GM19240 (cell line): ENCODE data around the gene ARSA.

Experiments used
- DNase-seq: peaks from one replicate; pipeline ENCODE4 v3.0.0; 2011; ENCODE audit warnings: low spot score; ENCODE audit not compliant: insufficient read length

ARSA gene

DNA sequence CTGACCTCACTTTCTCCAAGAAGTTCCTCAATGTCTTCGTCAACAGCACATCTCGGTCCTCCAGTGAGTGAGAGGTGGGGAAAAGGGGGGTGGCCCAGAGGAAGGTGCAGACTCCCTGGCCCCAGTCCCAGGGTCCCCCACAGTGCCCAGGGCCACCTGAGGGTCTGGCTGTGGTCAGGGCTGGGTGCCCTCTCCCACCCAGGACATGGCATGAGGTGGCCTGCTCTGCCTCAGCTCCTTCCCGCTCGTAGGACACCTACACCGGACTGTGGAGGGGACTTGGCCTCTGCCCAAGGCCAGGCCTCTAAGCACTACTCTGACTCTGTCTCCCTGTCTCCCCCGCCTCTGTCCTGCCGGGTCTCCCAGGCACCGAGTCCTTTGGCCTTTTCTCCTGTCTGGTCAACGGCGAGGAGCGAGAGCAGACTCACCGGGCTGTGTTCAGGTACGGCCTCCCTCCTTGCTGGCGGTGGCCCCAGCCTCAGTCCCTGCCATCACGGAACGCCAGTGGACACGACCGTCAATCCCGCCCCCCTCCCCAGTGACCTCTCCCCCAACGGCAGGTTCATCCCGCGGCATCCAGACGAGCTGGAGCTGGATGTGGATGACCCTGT is 22.8 kb downstream of the ARSA start:
- DNase-seq, result no peak

DNA sequence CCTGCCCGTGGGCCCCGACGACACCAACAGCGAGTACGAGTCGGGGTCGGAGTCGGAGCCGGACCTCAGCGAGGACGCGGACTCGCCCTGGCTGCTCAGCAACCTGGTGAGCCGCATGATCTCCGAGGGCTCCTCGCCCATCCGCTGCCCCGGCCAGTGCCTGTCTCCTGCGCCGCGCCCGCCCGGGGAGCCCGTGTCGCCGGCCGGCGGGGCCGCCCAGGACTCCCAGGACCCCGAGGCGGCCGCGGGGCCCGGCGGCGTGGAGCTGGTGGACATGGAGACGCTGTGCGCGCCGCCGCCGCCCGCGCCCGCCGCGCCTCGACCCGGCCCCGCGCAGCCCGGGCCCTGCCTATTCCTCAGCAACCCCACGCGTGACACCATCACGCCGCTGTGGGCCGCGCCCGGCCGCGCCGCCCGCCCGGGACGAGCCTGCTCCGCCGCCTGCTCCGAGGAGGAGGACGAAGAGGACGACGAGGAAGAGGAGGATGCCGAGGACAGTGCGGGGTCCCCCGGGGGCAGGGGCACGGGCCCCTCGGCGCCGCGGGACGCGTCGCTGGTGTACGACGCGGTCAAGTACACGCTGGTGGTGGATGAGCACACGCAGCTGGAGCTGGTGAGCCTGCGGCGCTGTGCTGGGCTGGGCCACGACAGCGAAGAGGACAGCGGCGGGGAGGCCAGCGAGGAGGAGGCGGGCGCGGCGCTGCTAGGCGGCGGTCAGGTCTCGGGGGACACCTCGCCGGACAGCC is 23.5 kb downstream of the ARSA start:
- DNase-seq, result no peak

DNA sequence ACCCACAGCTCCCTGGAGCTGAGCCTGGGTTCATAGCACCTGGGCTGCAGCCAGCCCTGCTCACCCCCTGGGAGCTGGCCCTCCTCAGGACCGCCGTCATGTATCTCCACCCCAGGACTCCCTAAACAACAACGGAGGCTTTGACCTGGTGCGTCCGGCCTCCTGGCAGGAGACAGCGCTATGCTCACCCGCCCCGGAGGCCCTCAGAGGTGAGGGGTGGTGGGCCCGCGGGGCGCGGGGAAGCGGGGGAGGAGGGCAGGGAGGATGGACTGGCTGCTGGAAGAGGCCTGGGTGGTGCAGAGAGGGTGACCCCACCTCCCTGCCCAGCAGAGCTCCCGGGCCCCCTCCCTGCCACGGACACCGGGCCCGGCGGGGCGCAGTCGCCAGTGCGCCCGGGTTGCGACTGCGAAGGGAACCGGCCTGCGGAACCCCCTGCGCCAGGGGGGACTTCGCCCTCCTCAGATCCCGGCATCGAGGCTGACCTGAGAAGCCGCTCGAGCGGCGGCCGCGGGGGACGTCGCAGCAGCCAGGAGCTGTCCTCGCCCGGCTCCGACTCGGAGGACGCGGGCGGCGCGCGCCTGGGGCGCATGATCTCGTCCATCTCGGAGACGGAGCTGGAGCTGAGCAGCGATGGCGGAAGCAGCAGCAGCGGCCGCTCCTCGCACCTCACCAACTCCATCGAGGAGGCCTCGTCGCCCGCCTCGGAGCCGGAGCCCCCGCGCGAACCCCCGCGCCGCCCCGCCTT is 24.3 kb downstream of the ARSA start:
- no peak for DNase-seq

DNA sequence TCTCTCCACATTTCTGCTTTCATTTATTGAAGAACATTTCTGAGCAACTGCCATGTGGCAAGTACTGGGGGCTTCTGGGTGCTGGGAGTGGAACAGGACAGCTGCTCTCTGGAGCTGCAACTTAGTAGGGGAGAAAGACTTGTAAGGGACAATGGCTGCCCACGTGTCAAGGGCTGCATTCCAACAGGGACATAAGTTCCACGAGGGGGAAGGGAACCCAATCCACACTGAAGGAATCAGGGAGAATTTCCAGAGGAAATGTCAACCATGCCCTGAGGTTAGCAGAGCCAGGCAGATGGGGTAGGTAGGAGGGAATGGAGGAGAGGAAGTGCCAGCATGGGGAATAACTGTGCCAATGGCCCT is 25.6 kb downstream of the ARSA start:
- DNase-seq, result no peak

DNA sequence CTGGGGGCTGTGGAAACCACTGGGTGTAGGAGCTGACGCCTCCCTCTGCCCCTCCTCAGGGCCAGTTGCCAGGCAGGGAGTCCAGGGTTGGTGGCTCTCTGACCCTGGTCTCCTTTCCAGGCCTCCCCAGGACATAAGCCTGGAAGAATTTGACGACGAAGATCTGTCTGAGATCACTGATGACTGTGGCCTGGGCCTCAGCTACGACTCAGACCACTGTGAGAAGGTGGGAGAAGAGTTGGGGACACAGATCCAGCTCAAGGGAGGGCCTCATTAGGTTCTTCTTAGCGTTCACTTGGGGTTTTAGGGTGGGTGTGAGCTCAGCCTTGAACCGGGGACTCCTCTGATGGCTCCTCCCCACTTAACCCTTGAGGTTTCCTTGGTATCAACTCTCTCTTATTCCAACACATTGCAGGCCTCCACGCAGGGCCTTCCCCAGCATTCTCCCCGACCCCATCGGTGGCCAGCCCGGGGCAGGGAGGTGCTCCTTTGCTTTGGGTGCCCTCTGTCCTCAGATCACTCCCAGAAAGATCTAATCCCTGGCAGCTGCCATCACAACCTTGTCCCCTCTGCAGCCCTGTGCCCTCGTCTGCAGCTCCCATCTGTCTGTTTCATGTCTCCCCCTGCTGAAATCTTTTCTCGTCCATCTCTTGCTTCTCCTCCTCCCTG is 26.1 kb downstream of the ARSA start:
- DNase-seq, result no peak

DNA sequence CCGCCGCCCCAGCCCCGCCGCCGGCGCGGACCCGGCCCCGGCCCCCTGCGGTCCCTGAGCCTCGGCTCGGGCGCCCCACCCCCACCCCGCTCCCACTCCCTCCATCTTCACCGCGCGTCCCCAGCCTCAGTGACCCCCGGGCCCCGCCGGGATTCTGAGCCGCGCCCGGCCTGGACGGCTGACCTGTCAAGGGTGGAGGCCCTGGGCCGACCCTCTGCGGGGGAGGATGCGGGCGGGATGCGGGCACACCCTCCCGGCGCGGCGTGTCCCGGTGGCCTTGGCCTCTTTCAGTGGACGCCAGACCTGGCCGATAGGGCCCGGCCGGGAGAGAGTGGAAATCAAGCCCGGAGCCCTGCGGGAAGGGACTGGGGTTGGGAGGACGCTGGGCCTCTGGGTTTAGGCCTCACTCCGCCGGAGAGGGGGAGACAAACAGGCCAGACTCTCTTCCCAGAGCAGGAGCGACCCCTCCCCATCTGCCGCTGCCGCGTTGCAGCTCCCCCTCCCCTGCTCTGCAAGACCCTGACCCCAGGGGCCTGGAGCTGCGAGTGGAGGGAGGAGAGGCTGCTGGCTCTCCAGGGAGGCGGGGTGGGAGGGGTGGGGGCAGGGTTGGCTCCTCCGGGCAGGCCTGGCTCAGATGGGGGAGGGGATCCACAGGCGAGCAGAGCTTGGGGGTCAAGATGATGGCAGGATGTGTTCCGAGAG is 26.8 kb downstream of the ARSA start:
- no peak for DNase-seq

DNA sequence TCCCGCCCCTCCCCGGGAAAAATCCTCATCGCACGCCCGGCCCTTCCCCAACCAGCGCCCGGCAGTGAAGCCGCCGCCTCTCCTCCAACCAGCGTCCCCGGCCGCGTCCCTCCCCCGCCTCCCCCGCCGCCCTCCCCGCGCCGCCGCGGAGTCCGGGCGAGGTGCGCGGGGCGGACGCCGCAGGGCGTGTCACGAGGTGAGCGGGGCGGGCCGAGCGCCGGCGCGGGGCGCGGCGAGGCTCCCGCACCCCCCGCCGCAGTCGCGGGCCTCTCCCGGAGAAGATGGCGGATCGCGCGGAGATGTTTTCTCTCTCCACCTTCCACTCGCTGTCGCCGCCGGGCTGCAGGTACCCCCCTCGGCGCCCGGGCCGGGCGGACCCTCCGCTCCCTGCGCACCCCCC is 27.4 kb downstream of the ARSA start, which contains the start of gene MAPK8IP2:
MAPK8IP2 (plus strand) TSS at position 256 of the 400 bp plus-strand sequence; CDS start at position 282, 26 bp downstream.
- DNase-seq, result no peak

DNA sequence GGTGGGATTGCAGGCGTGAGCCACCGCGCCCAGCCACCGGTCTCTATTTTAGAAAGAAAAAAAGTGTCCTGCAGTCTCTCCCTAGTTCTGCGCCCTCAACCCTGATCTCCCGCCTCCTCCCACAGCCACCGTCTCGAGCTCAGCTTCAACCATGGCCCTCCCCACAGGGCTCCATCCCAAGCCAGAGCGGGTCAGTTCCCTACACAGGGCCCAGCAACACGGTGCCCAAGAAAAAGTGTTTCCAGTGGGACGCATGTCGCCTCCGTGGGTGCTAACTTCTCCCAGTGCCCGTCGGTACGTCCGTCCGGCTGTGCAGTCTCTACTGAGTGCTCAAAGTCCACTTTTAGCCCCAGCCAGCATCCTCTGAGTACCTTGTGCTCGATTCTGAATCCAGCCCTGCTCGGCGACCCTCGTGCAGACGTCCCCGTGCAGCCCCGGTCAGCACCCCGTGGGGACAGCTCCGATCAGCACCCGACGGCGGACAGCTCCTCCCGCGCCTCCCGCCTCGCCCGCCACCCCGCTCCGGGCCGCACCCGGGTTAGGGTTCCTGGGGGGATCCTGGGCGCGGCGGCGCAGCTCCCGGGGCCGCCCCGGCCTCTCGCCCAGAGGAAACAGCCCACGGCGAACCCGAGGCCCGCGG is 28.0 kb downstream of the ARSA start:
- peak; percentile 67 for DNase-seq

DNA sequence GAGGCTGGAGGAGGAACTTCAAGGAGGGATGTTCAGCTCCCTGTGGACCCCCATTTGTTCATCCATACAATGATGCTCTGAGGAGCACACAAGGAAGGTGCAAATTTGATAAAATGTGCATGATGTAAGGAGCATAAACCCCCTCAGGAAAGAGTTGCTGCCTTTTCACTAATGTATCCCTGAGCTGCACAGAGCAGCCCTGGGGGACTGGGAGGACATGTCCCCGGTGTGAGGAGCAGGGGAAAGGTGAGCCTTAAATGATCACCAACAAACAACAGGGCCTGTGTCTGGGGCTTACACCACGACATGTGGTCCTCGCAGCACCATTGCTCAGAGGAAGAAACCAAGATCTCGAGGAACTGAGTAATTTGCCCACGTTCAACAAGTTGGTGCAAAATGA is 30.9 kb downstream of the ARSA start:
- no peak for DNase-seq

DNA sequence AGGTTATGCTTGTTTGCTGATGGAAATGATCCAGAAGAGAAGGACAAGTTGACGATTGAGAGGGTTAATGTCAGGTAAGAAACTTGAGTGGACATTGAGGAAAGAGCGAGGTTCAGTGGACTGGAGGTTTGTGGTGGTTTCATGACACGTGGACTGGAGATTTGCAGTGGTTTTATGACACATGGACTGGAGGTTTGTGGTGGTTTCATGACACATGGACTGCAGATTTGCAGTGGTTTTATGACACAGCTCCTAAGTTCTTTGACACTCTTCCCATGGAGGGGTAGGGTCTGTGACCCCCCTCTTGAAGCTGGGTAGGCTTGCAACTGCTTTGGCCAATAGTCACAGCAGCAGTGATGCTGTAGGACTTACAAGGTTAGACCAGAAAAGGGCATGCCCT is 32.8 kb downstream of the ARSA start:
- no peak for DNase-seq

DNA sequence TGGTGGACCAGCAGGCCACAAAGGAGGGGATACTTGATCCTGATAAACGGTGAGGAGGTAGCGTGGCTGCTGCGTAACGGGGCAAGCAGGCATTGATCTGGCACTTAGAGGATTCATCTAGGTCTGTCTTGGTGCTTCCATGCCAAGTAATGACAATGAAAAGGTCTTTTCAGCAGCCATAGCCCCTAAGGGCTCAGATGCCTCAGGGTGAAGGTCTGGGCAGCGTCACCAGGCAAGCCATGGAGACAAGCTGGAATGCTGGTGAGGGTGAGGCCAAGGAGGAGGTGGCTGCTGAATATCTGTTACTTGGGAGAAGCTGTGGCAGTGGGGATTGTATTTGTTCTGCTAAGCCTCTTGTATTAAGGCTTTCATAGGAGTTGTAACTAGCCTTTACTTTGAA is 40.5 kb downstream of the ARSA start:
- DNase-seq, result no peak

DNA sequence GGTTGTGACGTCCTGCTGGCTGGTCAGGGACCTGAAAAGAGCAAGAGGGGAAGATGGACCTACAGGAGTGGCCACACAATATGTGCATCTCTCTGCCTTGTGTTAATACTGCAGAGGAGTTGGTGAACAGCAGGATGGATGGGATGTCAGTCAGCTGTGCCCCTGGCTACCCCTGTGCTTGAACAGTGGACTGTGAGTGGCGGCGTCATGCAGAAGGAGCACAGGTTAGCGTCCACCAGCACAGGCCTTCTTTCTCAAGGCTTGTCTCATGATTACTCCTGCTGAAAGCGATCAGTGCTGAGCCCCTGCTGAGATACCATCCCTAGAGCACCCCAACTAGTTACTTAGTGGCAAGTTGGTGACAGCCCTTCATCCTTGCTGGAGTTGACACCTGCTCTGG is 41.5 kb downstream of the ARSA start:
- no peak for DNase-seq

DNA sequence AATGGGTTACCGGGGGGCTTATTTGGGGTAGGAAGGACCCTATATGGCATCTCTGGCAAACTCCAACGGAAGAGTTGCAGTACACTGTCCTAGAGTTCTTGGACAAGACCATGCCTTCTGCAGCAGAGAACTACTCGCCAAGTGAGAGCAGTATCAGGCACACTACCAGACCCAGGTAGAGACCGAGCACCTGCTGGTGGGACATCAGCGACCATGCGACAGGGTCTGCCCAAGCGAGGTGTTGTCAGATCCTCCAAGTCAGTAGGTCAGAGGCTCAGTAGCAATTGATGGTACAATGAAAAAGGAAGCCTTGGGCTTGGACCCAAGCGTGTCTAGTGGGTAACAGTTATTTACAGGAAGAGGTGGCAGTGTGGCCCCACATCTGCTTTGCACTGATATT is 42.2 kb downstream of the ARSA start:
- no peak for DNase-seq

DNA sequence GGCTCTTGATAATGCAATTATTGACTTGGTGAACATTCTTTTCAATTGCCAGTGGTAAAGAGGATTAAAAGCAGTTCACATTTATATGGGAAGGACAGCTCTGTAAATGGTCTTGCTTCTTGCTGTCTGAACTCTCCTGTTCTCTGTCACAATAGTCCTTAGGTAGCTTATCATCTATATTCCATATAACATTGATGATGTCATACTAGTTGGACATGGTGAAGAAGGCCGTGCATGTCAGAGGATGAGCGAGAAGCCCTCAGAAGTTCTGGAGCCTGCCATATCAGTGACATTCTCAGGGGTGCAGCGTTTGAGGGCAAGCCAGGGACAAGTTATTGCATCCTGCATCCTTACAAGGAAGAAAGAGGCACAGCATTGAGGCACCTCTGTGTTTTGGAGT is 42.7 kb downstream of the ARSA start:
- no peak for DNase-seq

DNA sequence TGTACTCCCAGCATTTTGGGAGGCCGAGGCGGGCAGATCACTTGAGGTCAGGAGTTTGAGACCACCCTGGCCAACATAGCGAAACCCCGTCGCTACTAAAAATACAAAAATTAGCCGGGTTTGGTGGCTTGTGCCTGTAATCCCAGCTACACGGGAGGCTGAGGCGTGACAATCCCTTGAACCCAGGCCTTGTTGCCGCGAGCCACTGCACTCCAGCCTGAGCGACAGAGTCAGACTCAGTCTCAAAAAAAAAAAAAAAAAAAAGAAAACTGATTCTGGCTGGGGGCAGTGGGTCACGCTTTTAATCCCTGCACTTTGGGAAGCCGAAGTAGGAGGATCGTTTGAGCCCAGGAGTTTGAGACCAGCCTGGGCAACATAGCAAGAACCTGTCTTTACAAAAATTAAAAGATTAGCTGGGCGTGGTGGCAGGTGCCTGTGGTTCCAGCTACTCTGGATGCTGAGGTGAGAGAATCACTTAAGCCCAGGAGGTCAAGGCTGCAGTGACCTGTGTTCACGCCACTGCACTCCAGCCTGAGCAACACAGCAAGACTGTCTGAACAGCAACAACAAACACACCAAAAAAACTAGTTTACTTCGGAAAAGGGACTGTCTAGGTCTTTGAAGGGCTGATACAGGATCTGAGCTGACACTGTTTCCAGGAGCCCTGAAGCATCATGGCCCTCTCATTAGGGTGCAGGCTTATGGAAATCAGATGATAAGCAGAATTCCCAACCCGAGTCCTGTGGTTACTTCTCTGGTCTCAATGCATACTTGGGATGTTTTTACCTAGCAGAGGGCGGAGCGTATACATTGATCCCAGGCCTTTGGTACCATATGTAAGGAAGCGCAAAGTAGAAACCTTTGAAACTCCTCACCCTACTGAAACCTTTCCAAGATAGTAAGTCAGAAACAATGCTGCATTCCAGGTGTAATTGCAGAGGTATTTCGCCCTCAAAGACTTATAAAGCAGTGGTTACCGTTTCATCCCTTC is 43.6 kb downstream of the ARSA start:
- no peak for DNase-seq

DNA sequence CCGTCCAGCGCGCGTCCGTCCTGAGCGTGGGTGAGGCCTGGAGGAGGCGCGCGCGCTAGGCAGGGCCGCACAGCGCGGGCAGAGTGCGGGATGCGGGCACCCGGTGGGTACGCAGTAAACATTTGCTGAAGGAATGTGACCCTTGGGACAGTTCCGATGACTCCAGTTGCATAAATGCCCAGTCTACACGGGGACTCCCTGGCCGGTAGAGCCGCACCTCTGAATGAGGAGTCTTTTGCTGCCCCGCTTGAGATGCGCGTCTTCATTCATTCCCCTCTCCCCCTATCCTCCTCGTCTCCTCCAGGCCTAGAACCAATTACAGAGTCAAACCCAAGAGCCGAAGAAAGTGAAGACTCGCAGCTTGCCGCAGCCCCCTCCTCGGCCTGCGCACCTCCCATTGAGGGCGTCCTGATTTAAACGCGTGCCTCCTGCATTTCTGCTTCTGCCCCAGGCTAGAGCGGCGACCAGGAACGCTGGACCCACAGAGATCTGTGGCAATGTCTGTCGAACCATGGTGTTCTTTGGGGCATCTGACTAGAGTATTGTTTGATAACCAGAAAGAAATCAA is 44.6 kb downstream of the ARSA start:
- DNase-seq, result no peak

DNA sequence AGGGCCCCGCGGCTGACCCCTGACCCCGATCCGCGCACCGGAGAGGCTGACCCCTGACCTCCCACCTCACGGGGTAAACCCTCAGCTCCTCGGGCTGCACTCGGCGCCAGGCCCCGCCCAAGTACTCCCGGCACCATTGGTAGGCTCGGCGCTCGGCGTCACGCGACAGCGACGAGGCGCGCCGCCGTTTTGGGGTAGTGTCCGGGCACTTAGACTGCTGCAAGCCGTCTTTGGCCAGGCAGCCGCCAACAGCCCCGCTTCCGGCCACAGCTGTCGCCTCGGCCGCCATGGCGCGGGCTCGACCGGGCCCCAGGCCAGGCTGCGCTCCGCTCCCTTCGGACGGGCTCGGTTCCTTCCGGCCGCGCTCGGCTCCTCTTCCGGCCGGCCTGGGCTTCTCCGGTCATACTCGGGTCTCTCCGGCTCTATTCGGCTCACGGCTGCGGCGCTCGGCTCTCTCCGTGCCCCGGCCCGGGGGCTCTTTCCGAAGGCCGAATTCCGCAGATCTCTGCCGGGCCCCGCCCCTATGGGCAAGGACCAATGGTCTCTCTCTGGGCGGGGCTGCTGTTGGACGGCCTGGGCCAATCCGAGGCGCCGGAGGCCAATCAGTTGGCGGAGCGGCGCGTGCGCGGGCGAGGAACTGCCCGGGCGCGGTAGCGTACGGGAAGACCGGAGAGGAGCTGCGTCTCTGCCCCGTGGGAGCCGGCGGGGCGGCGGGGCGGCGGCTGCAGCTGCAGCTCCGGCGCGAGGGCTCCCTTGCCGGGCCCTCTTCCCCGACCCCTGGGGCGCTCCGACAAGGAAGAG is 45.3 kb downstream of the ARSA start, which contains the start of gene CHKB:
CHKB (minus strand) TSS at position 357 of the 801 bp plus-strand sequence; CDS start at position 289, 68 bp downstream.
- DNase-seq, result peak; percentile 99

DNA sequence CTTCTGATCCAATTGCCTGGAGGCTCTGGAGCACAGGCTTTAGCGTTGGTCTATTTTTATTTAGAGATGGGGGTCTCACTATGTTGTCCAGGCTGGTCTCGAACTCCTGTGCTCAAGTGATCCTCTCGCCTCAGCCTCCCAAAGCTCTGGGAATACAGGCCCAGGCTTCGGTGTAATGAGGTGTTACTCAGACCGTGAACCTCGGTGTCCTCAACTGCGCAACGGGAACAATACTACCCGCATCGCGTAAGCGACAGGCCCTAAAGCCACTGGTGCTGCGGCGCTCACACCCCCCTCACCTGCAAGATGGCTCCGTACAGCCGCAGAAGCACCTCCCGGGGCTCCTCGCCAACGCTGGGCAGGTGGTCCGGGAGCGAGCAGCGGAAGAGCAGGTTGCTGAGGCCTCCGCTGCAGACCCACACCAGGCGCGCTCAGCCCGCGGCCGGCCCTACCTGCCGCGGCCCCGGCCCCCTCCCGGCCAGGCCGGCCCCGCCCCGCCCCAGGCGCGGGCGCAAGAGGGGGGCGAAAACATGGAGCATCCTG is 45.9 kb downstream of the ARSA start:
- DNase-seq, result peak; percentile 52
